Right lobe of liver (tissue), 6 donors: ENCODE data around the gene LARP4B. TPM values are rescaled to one million over a fixed set of nuclear protein-coding genes. Genes with fewer than 3 reads are reported as not detected.

Source experiments
- ATAC-seq, 4 donors: fragments of 200-7000 bp; cut with Tn5 transposase; one replicate each; pipeline ENCODE4 v1.9.1; 2020; ENCODE audit warnings: mild to moderate bottlenecking in 4 of 4, moderate library complexity in 4 of 4
- DNase-seq, 3 donors: peaks; one replicate each; pipeline ENCODE4 v3.0.0-alpha.2; 2020
- H3K27ac ChIP-seq, 3 donors: fragments of 200-600 bp; one replicate each; pipeline ENCODE4 v1.8.0; 2022
- H3K27me3 ChIP-seq, 2 donors: fragments of 200-600 bp; one replicate each; pipeline ENCODE4 v1.8.0; 2022
- H3K36me3 ChIP-seq, 4 donors: fragments of 200-600 bp; sonication (generic) in 1 of 4; one replicate each; pipeline versions ENCODE4 v1.5.1 to v1.8.0; 2017 to 2022; ENCODE audit warnings: control low read depth in 1 of 4
- H3K4me1 ChIP-seq, 4 donors: fragments of 200-600 bp; sonication (generic) in 1 of 4; one replicate each; pipeline versions ENCODE4 v1.5.1 to v1.8.0; 2017 to 2022; ENCODE audit warnings: control low read depth in 1 of 4
- H3K4me3 ChIP-seq, 3 donors: fragments of 200-600 bp; one replicate each; pipeline ENCODE4 v1.8.0; 2022
- H3K9me3 ChIP-seq, 4 donors: fragments of 200-600 bp; sonication (generic) in 1 of 4; one replicate each; pipeline versions ENCODE4 v1.5.1 to v1.8.0; 2017 to 2022; ENCODE audit warnings: control low read depth in 1 of 4
- POLR2A ChIP-seq: fragments of 450-650 bp; IDR thresholded peaks from one replicate; pipeline ENCODE4 v1.6.1; 2017; ENCODE audit warnings: antibody characterized with exemption, mild to moderate bottlenecking
- WGBS: methylation state at CpG from one replicate; pipeline ENCODE4 v1.1.6; 2018; ENCODE audit warnings: low coverage, low lambda C conversion rate; ENCODE audit not compliant: insufficient coverage; ENCODE audit errors: missing lambda C conversion rate; 5-methylcytosine and 5-hydroxymethylcytosine counted together
- intact Hi-C, 2 donors: fragments of 100-400 bp; cut with DNase I; formaldehyde crosslinking; loops; one replicate each; pipeline versions ENCODE4 v1.11.2 to v1.14.1; 2022
- total RNA-seq, 6 experiments: library from RNA; depleted of rRNA in 2 of 6; stranded (reverse); fragments of >200 nt in 2 of 6; fragmentation: NEBNext Ultra II Directional in 3 of 6; extraction: Animal tissue kit (Norgen Biotek cat#: 25700) in 3 of 6; gene quantifications; one replicate each; pipeline versions ENCODE4 v1.1.0 to v1.2.4, GENCODE V29; 2016 to 2023
- TF ChIP-seq, protein P1 (sequence below), 4 donors: fragments of 200-600 bp in 3 of 4; fragments of 450-650 bp in 1 of 4; IDR thresholded peaks; one replicate each; pipeline versions ENCODE4 v1.5.1 to v1.8.0; 2016 to 2022; ENCODE audit warnings: antibody characterized with exemption in 4 of 4, mild to moderate bottlenecking in 2 of 4
- donor health status: DM: no; HTN: yes; CAD: no.
- donor health status: DM: no; HTN: no; CAD: no.
- donor health status: DM: no; HTN: no; CAD: no.
- donor health status: DM: no; HTN: yes; CAD: no.
- donor health status: DM: no; HTN: yes; CAD: no.

The LARP4B gene
- total RNA-seq, 6 experiments from 2014 or later: 22.4 to 35.9 (median 31.7) TPM

DNA sequence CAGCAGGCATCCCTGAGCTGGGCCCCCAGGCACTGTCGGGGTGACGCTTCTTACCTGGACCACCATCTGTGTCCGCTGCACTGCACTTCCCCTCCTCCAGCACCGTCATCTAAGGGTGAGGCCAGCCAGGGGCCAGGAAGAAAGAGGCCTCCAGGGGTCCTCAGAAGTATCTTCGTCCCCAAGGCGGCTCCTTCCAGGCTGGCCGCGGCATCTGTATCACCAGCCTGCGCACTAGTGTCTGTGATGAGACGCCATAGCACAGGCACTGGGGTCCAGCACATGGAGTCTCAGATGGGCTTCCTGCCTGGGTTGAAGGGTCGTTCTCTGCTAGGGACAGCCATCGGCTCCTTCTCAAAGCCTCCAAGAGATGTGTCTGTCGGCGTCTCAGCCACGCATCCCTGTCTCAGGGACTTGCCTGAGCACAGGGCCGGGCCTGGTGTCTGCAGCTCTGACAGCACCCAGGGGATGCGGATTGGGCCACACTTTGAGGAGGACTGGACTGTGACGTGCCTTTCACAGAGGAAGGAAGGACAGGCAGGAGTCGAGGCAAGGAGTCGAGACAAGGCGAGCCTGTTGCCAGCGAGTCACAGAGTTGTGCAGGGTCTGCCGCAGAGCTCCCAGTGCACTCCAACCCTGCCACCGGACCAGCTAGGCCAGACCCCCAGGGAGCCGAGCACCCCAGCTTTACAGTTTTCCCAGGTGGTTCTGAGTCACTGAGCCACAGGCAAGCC is 140.5 kb downstream of the LARP4B start:
- Histone ChIP-seq H3K27ac (no peak overlapping the region), H3K9me3 (no peaks in the 10 kb centered on the region), H3K27me3 (no peaks in the 10 kb centered on the region), H3K36me3 (no peaks in the 10 kb centered on the region), H3K4me3 (no peak overlapping the region), H3K4me1 (no peaks in the 10 kb centered on the region)
- intact Hi-C loops: no loop called here
- no peak for ATAC-seq
- 100% methylated on average over 1 of the region's 25 CpGs for WGBS
- peak in 2 of 3 donors; percentile 36 to 40 for DNase-seq
- no peak for TF ChIP-seq POLR2A
- TF ChIP-seq, protein P1, sequence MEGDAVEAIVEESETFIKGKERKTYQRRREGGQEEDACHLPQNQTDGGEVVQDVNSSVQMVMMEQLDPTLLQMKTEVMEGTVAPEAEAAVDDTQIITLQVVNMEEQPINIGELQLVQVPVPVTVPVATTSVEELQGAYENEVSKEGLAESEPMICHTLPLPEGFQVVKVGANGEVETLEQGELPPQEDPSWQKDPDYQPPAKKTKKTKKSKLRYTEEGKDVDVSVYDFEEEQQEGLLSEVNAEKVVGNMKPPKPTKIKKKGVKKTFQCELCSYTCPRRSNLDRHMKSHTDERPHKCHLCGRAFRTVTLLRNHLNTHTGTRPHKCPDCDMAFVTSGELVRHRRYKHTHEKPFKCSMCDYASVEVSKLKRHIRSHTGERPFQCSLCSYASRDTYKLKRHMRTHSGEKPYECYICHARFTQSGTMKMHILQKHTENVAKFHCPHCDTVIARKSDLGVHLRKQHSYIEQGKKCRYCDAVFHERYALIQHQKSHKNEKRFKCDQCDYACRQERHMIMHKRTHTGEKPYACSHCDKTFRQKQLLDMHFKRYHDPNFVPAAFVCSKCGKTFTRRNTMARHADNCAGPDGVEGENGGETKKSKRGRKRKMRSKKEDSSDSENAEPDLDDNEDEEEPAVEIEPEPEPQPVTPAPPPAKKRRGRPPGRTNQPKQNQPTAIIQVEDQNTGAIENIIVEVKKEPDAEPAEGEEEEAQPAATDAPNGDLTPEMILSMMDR (IDR thresholded peaks at IDR 0.05): no peak

DNA sequence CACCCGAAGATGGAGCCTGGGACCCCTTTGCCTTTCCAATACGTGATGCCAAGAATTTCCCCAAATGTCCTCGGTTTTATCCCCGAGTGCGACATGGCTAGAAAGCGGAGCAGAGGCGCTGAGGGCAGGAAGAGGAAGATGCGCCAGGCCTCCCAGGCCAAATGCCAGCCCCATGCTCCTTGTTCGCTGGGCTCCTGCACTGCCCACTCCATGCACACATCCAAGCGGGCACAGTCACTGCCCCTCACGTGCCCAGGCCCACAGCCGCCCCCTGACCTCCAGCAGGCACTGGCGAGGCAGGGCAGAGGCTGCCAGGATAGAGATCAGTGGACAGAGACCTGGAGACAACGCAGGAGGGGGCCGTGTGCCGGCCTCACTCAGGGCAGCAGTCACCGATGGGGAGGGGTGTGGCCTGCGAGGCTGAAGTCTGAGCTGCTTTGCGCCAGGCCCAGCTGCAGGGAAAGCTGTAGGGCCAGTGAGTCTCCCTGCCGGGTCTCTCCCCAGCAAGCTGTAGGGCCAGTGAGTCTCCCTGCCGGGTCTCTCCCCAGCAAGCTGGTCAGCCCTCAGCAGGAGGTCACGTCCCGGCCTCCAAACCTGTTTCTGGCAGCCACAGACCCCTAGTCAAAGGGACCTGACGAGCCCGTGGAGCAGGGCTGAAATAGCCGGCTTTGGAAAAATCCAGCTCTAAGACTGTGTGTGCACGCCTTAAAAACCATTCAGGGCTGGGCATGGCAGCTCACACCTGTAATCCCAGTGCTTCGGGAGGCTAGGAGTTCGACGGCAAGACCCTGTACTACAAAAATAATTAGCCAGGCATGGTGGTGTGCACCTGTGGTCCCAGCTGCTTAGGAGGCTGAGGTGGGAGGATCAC is 141.4 kb downstream of the LARP4B start:
- Histone ChIP-seq H3K4me3 (no peak overlapping the region), H3K36me3 (no peaks in the 10 kb centered on the region), H3K4me1 (peaks cover 0 to 1% (median 0%) of the 10 kb centered on the region in 4 donors), H3K27me3 (no peaks in the 10 kb centered on the region), H3K27ac (no peak overlapping the region), H3K9me3 (no peaks in the 10 kb centered on the region)
- 45% methylated on average over 4 of the region's 30 CpGs for WGBS
- DNase-seq (peak in 2 of 3 donors; percentile 28 to 54), ATAC-seq (peak in 3 of 4 donors; percentile 3 to 16 (median 3))
- no peak for TF ChIP-seq POLR2A
- TF ChIP-seq, protein P1 (IDR thresholded peaks at IDR 0.05): no peak
- intact Hi-C loops: loop anchor here (5.0 to 10.0 kb wide), 2 partner anchors 278 to 285 kb away; no protein-coding TSS in a partner anchor

DNA sequence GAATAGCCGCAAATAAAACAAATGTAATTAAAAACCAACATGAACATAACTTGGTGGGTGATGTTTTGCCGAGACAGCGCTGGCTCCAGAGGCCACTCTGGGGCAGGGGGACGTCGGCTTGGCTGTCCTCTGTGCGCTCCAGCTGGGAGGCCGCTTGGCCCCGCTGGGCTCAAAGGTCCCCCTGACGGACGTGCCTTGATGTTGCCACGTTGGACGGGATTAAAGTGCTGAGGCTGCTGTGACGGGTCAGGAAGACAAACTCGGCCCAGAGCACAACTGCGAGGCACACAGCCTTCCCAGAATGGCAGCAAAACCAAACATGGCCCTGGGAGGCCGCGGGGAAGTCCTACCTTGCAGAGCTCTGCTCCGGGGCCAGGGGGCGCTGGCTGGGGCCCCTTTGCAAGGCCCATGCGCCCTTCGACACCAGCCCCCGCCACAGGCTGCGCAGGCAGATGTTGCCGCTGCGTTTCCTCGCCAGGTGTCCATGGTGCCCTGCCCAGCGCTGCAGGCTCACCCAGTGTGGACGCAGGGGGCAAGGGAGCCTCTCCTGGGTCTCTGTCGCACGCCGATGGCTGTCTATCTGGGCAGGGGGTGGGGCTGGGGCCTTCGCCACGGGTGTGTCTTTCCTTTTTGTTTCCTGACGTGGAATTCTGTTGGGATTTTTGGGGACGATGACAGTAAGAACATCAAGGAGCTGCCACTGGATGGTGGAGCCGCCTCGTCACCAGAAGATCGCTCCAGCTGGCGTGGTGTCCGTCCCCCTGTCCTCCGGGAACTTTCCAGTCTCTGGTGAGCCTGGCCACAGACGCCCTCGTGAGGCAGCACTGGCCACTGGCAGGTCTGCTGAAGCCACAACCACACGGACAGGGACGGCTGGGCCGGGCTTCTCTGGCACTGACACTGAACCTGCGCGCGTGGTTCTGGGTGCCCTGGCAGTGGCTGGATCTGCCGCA is 142.4 kb downstream of the LARP4B start:
- peak overlapping the region; percentile 14 to 46 (median 42) for H3K4me3 ChIP-seq
- intact Hi-C loops: loop anchor here (5.0 to 10.0 kb wide), 2 partner anchors 277 to 284 kb away; no protein-coding TSS in a partner anchor
- H3K4me1 ChIP-seq: peaks cover 0 to 8% (median 0%) of the 10 kb centered on the region in 4 donors
- H3K36me3 ChIP-seq: no peaks in the 10 kb centered on the region
- no peaks in the 10 kb centered on the region for H3K9me3 ChIP-seq
- ATAC-seq (peak; percentile 88 to 97 (median 91)), DNase-seq (peak; percentile 41 to 84 (median 79))
- H3K27ac ChIP-seq: peak overlapping the region in 1 of 3 donors; percentile 44
- TF ChIP-seq, protein P1 (IDR thresholded peaks at IDR 0.05): peak; percentile 40 to 79 (median 61)
- no peak for TF ChIP-seq POLR2A
- WGBS: 22% methylated on average over 12 of the region's 50 CpGs
- no peaks in the 10 kb centered on the region for H3K27me3 ChIP-seq
